ENCODE data around the gene C10orf143.
"Not testable (repeated sequence)": the region's sequence is repeated elsewhere in the genome, so short reads cannot be mapped to it uniquely, and the experiment has no call there.

C10orf143 gene

DNA sequence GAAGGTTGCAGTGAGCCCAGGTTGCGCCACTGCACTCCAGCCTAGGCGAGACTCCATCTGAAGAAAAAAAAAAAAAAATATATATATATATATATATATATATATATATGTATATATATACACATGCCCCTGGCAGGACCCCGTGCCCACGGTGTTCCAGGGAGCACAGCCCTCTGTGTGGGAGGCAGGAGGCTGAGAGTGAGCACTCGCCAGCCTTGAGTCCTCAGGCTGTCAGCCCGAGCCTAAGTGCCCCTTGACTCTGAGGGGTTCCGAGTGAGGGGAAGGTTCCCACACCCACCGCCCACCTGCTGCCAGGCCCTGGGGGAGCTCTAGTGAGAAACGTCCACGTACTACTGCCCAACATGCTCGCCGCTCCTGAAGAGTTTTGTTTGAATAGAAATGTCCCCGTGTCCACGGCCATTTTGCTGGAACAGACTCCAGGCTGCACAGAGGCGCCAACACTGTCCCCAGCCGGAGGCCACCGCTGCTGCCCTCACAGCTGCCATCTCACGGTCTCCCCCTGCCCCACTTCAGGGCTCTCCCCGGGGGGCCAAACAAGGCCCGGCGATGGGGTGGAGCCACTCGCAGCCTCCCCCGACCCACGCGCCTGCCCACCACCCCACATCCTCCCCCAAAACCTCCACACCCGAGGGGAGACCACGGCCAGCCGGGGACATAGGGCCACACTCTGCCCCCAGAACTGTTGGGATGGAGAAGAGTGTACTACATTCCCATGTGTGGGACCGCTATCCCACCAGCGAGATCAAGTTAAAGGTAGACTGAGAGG is 83.8 kb downstream of the C10orf143 start:
- TF ChIP-seq POLR2AphosphoS5 (IDR thresholded peaks at IDR 0.05; ENCODE audit: low read depth, low read length) (no peak), PAX5 (IDR thresholded peaks at IDR 0.05; ENCODE audit: insufficient read depth, low read length, severe bottlenecking) (no peak), SPI1 (IDR thresholded peaks at IDR 0.05; ENCODE audit: low read depth, low read length) (no peak), POLR2A (IDR thresholded peaks at IDR 0.05; ENCODE audit: low read depth, low read length) (no peak)
- FAIRE-seq (no peak), DNase-seq (ENCODE audit: insufficient read length, low spot score) (no peak)

DNA sequence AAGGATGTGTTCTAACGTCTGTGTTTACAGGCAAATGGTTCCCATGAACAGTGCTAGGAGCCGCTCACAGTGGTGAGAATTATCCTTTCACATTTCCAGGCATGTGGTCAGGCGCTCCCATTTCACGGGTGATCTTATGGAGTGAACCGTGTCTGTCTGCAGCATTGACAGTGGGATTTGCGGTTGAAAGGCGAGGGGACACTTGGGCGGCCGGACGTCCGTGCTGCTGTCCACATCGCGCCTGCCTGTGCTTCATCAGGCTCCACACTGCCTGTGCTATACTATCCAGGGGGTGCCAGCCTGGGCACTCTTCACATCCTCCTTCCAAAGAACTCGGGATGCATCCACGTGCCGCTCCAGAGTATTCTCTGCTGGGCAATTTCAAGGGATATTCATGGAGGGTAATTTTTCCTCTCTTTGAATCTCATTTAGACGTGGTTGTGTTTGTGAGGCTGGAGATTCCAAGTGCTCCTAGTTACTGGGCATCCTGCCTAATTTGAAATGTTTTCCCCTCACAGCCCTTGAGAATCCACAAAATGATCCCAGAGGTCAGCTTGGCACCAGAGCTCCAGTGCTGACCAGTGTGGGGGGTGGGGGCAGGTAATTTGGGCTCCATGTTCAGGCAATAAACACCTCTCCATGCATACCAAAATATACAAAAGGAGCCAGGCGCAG is 84.7 kb downstream of the C10orf143 start:
- FAIRE-seq: no peak
- DNase-seq (ENCODE audit: insufficient read length, low spot score): no peak
- TF ChIP-seq PAX5 (IDR thresholded peaks at IDR 0.05; ENCODE audit: insufficient read depth, low read length, severe bottlenecking): no peak
- no peak for TF ChIP-seq POLR2AphosphoS5 (IDR thresholded peaks at IDR 0.05; ENCODE audit: low read depth, low read length)
- no peak for TF ChIP-seq TAF1 (IDR thresholded peaks at IDR 0.05; ENCODE audit: low read depth, low read length)

DNA sequence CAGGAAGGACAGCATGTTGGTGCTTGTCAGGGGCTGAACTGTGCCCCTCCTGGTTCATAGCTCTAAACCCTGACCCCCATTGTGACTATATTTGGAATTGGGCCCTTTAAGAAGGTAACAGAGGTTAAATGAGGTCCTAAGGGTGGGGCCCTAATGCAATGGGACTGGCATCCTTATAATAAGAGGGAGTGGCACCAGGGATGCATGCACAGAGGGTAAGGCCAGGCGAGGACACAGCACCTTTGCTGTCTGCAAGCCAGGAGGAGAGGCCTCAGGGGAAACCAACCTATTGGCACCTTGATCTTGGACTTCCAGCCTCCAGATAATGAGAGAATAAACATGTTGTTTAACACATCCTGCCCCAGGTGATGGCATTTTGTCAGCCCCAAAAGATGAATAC is 85.3 kb downstream of the C10orf143 start:
- DNase-seq (ENCODE audit: insufficient read length, low spot score) (no peak), FAIRE-seq (no peak)
- TF ChIP-seq POU2F2 (IDR thresholded peaks at IDR 0.05; ENCODE audit: low read depth, low read length) (no peak), POLR2A (IDR thresholded peaks at IDR 0.05; ENCODE audit: low read depth, low read length) (no peak), SPI1 (IDR thresholded peaks at IDR 0.05; ENCODE audit: low read depth, low read length) (no peak), POLR2AphosphoS5 (IDR thresholded peaks at IDR 0.05; ENCODE audit: low read depth, low read length) (no peak), PAX5 (IDR thresholded peaks at IDR 0.05; ENCODE audit: insufficient read depth, low read length, severe bottlenecking) (no peak), TAF1 (IDR thresholded peaks at IDR 0.05; ENCODE audit: low read depth, low read length) (no peak)

DNA sequence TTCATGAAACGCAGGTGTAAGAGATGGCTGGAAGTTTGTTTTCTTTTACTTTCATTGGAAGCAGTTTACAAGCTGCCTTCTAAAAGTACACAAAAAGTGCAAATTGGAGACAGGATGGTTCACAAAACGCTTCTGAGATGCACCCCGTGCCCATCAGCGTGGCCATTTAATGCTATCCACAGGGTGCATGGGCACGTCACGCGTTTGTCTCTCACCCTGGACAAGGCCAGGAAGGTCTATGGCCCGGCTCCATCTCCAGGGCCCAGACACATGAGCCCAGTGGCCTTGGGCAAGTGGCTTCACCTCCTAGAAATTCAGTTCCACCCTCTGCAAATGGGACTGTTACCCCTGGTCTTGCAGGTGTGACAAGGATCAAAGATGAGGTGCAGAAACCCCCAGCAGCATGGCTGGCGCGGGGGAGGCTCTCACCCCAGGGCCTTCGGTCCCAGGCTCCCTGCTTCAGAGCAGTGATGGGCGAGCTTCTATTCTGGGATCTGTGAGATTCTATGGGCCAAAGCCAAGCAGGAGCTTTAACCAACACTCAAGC is 85.8 kb downstream of the C10orf143 start:
- FAIRE-seq (no peak), DNase-seq (ENCODE audit: insufficient read length, low spot score) (no peak)
- TF ChIP-seq TAF1 (IDR thresholded peaks at IDR 0.05; ENCODE audit: low read depth, low read length) (no peak), POLR2AphosphoS5 (IDR thresholded peaks at IDR 0.05; ENCODE audit: low read depth, low read length) (no peak), PAX5 (IDR thresholded peaks at IDR 0.05; ENCODE audit: insufficient read depth, low read length, severe bottlenecking) (no peak), SPI1 (IDR thresholded peaks at IDR 0.05; ENCODE audit: low read depth, low read length) (no peak), POLR2A (IDR thresholded peaks at IDR 0.05; ENCODE audit: low read depth, low read length) (no peak), POU2F2 (IDR thresholded peaks at IDR 0.05; ENCODE audit: low read depth, low read length) (no peak)

DNA sequence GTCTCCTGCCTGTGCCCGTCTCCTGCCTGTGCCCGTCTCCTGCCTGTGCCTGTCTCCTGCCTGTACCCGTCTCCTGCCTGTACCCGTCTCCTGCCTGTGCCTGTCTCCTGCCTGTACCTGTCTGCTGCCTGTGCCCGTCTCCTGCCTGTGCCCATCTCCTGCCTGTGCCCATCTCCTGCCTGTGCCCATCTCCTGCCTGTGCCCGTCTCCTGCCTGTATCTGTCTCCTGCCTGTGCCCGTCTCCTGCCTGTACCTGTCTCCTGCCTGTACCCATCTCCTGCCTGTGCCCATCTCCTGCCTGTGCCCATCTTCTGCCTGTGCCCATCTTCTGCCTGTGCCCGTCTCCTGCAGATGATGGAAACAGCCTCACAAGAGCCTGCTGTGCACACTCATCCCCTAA is 86.3 kb downstream of the C10orf143 start:
- FAIRE-seq; DNase-seq (ENCODE audit: insufficient read length, low spot score): not testable (repeated sequence)

DNA sequence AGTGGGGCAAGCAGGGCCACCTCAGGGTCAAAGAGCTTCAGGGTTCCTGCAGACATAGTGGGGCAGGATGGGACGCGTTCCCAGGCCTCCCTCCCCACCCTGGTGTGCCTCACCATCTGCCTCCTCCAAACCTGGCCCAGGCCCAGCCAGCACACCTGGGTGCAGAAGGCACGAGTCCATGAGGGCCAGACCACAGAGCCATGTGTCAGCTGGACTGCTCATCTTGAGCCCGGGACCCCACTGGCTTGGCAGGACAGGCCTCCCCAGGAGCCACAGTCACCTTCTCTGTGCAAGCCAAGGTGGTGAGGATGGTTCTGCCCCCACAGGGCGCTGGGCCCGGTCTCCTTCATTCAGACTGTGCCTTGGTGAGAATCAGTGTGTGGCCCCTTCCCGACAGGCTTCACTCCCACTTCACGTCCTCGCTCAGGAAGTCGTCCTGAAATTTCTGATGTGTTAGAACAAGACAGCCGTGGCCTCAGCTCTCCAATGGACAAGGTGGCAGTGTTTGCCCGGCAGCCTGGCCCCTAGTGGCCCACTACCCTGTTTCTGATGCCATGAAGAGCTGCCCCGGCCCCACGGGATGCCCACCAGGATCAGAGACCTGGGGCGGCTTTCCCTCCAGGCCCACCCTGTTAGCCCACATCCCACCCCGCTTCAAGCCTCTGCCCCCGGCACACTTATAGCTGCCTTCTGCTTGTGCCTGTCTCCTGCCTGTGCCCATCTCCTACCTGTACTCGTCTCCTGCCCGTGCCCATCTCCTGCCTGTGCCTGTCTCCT is 87.0 kb downstream of the C10orf143 start:
- no peak for DNase-seq (ENCODE audit: insufficient read length, low spot score)
- no peak for TF ChIP-seq PAX5 (IDR thresholded peaks at IDR 0.05; ENCODE audit: insufficient read depth, low read length, severe bottlenecking)
- TF ChIP-seq TAF1 (IDR thresholded peaks at IDR 0.05; ENCODE audit: low read depth, low read length): no peak
- no peak for TF ChIP-seq SPI1 (IDR thresholded peaks at IDR 0.05; ENCODE audit: low read depth, low read length)
- FAIRE-seq: no peak

DNA sequence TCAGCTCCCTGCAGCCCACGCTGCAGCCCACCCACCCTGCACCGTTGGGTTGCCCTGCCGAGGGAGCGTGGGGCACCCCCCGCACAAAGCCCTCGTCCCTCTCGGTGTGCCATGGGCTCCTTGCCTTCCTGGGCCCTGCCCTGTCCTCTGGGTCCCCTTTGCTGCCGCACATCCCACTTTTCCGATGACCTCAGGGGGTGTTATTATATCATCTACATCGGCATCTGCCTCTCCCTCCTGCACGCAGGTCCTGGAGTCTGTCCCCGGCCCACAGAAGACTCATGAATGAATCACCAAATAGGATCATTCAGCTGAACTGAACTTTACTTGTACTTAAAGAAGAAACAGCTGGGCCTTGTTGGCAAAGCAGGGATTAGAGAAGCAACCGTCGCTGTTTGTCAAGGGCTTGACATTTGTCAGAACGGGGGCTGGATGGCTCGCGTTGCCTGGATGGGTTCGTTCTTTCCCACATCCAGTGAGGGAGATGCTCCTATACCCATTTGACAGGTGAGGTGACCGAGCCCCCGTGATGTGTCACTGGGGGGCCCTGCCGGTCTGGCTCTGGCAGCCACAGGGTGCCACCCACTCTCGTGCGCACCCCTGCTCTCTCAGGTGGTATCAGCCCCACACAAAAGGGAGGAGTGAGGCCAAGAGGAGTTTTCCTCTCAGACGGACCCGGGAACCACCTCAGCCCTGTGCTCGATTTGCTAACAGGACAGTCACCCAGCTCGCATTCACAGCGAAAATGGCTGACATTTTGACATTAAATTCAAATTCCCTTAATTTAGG is 87.9 kb downstream of the C10orf143 start:
- TF ChIP-seq POLR2A (IDR thresholded peaks at IDR 0.05; ENCODE audit: low read depth, low read length) (no peak), SPI1 (IDR thresholded peaks at IDR 0.05; ENCODE audit: low read depth, low read length) (no peak), POLR2AphosphoS5 (IDR thresholded peaks at IDR 0.05; ENCODE audit: low read depth, low read length) (no peak), POU2F2 (IDR thresholded peaks at IDR 0.05; ENCODE audit: low read depth, low read length) (no peak), PAX5 (IDR thresholded peaks at IDR 0.05; ENCODE audit: insufficient read depth, low read length, severe bottlenecking) (no peak), TAF1 (IDR thresholded peaks at IDR 0.05; ENCODE audit: low read depth, low read length) (no peak)
- DNase-seq (ENCODE audit: insufficient read length, low spot score) (no peak), FAIRE-seq (no peak)

DNA sequence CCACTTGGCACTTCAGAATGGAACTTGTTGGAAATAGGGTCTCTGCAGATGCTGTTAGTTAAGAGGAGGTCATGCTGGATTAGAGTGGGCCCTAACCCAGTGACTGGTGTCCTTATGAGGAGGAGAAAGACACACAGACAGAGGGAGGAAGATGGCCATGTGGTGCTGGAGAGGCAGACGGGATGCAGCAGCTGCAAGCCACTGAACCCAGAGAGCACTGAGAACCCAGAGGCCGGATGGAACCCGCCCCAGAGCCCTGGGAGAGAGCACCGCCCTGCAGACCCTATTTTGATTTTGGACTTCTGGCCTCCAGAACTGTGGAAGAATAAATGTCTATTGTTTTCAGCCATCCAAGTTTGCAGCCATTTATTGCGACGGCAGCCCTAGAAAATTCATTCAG is 88.5 kb downstream of the C10orf143 start:
- DNase-seq (ENCODE audit: insufficient read length, low spot score): no peak
- TF ChIP-seq POLR2A (IDR thresholded peaks at IDR 0.05; ENCODE audit: low read depth, low read length) (no peak), PAX5 (IDR thresholded peaks at IDR 0.05; ENCODE audit: insufficient read depth, low read length, severe bottlenecking) (no peak), POU2F2 (IDR thresholded peaks at IDR 0.05; ENCODE audit: low read depth, low read length) (no peak), TAF1 (IDR thresholded peaks at IDR 0.05; ENCODE audit: low read depth, low read length) (no peak), SPI1 (IDR thresholded peaks at IDR 0.05; ENCODE audit: low read depth, low read length) (no peak), POLR2AphosphoS5 (IDR thresholded peaks at IDR 0.05; ENCODE audit: low read depth, low read length) (no peak)
- no peak for FAIRE-seq

DNA sequence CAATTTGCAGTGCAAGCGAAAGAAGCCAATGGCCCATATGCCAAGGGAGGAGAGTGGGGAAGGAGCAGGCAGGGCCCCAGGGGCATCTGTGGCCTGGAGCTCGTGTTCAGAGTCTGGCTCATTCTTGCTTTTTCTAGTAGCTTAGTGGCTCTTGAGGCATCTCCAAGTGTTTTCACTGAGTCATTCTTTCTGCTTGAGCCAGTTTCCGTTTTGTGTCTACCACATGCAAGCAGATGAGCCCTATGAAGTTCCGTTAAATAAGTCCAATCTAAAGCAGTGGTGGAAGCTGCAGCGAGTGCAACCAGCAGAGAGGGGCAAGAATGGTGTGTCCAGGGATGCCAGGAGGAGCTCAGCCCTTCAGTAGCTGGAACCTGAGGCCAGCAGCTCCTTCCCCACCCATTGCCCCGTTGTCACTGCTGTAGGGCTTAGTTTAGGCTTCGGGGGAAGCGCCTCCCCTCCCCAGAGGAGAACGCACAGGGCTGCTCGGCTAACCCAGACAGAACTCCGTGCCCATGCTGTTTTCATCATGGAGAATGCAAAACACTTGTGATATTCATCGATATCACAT is 89.2 kb downstream of the C10orf143 start:
- FAIRE-seq (no peak), DNase-seq (ENCODE audit: insufficient read length, low spot score) (no peak)
- TF ChIP-seq TAF1 (IDR thresholded peaks at IDR 0.05; ENCODE audit: low read depth, low read length) (no peak), POLR2A (IDR thresholded peaks at IDR 0.05; ENCODE audit: low read depth, low read length) (no peak), SPI1 (IDR thresholded peaks at IDR 0.05; ENCODE audit: low read depth, low read length) (no peak), POU2F2 (IDR thresholded peaks at IDR 0.05; ENCODE audit: low read depth, low read length) (no peak)
